ENCODE measurements around the gene CLTCL1.
"Not testable (repeated sequence)": the region's sequence is repeated elsewhere in the genome, so short reads cannot be mapped to it uniquely, and the experiment has no call there.

Gene CLTCL1

DNA sequence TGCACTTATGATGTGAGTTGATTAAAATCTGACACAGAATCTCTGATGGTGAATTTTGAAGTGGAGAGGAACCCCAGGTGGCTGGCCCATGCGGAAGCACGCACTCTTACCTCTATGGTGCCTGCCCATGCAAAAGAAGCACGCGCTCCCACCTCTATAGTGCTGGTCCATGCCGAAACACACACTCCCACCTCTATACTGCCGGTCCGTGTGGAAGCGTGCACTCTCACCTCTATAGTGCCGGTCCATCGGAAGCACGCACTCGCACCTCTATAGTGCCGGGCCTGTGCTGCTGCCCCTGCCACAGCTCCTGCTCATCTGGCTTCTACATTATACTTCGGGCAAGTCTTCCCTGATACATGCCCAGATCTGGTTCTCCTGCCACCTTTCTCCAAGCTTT, 76.2 kb downstream of the CLTCL1 start:
- DNase-seq, result no peak

DNA sequence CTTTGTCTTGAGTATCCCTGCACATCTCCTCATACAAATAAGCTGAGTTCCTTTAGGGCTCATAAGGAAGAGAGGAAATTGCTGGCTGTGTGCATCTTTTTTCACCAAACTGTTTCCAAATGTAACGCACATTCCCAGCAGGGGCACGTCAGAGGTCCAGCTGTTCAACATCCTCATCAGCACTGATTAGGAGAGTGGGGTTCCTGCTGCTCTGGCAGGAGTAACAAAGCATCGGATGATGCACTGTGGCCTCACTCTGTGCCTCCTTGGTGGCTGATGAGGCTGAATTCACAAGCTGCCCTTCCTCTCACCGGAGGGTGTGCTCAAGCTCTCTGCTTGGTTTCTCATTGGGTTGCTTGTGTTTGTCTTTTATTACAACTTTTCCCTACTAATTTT, 77.4 kb downstream of the CLTCL1 start:
- DNase-seq, result no peak

DNA sequence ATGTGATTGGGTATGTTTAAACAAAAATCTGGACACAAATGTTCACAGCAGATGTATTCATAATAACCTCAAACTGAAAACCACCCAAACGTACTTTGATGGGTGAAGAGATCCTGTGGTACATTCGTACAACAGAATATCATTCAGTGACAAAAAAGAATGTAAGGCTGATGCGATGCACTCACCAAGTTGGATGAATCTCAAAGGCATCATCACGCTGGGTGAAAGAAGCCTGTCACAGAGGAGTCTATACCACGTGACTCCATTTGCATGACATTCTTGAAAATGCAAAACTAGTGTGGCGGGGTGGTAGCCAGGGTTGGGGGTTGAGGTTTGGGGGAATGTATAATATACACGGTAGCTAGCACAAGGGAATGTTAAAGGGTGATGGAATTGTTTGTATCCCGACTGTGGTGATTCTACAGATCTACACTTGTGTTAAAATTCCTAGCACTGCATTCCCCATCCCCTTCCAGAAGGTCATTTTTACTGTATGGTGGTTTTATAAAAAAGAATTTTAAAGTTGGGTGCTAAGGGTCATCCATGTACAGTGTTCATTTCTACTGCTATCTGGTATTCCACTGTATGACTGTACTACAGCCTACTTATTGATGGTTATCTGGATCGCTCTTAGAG, 78.0 kb downstream of the CLTCL1 start:
- DNase-seq, result no peak

DNA sequence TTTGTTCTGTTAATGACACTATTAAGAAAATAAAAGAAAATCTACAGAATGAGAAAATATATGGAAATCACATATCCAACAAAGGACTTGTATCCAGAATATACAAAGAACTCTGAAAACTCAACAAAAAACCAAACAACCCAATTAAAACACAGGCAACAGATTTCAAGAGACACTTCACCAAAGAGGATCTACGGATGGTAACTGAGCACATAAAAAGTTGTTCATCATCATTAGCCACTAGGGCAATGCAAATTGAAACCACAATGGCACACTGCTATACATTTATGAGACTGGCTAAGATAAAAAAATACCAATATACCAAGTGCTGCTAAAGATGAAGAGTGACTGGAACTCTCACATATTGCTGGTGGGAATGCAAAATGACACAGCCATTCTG, 78.5 kb downstream of the CLTCL1 start:
- no peak for DNase-seq

DNA sequence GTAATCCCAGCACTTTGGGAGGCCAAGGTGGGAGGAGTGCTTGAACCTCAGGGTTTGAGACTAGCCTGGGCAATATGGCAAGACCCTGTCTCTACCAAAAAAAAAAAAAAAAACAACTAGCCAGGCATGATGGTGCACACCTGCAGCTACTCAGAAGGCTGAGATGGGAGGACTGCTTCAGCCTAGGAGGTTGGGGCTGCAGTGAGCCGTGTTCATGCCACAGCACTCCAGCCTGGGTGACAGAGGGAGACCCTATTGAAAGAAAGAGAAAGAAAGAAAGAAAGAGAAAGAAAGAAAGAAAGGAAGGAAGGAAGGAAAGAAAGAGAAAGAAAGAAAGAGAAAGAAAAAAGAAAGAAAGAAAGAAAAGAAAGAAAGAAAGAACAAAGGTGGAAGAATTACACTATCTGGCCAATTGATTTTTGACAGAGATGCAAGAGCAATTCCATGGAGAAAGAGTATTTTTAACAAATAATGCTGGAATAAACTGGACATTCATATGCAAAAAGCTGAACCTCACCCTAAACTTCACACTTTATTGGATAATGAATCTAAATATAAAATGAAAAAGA, 79.1 kb downstream of the CLTCL1 start:
- DNase-seq, result no peak

DNA sequence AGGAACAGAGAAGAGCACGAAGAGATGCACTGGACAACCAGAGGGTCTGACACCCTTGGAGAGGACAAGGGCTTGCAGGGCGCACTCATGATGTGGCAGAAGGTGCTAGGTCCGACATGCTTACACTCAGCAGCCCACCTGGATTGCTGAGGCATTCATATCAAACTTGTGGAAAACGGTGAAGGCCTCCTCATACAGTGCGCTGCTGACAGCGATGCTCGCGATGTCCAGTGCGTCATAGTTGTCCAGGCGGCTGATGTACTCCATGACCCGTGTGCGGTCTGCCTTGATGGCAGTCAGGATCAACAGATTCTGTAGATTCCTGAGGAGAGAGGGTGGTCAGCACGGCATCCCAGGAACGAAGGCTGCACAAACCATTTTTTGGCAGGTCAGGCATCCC, 81.3 kb downstream of the CLTCL1 start:
- DNase-seq, result no peak

DNA sequence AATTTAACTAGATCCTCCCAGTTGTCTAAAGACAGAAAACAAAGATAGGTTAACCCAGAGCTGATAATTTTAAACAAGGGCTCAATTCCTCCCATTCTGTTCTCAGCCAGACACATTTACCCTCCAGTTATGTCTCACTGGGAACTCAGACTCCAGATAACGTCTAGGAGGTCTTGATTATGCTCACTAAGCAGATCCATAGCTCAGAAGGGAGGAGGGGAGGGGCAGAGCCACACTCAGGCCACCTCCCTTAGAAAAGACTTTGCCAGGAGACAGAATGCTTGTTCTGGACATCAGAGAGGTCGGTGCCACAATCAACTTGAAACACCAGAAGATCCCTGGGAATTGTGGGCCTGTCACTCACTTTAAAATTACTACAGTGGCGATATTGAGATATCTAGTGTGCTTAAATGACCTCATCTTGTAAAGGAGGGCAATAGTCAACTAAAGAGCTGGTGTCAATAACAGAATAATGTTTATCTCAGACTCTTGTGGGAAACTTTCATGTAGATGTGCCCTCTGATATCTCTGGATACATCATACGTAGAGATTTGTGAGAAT, 83.2 kb downstream of the CLTCL1 start:
- DNase-seq, result no peak

DNA sequence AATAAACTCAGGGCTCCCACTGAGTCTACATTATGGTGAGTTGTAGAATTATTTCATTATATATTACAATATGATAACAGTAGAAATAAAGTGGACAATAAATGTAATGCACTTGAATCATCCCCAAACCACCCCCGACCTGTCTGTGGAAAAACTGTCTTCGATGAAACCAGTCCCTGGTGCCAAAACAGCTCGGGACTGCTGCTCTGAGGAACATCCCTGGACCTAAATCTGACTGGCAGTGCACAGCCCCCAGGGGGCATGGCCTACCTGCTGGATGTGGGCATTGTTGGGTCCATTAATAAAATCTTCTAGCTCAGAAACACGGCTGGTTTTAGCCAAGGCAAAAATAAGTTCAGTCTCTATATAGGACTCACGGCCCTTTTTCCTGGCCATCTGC, 83.6 kb downstream of the CLTCL1 start:
- no peak for DNase-seq

DNA sequence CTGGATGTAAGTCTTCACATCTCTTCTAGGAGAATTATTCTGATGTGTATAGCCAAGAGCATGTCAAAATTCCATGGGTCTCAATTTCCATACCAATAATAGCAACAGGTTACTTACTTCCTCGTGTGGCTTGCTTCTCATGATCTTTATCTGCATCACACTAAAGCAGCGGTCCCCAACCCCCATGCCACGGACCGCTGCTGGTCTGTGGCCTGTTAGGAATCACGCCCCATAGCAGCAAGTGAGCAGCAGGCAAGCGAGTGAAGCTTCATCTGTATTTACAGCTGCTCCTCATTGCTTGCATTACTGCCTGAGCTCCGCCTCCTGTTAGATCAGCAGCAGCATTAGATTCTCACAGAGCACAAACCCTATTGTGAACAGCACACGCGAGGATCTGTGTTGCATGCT, 84.1 kb downstream of the CLTCL1 start:
- DNase-seq, result no peak

DNA sequence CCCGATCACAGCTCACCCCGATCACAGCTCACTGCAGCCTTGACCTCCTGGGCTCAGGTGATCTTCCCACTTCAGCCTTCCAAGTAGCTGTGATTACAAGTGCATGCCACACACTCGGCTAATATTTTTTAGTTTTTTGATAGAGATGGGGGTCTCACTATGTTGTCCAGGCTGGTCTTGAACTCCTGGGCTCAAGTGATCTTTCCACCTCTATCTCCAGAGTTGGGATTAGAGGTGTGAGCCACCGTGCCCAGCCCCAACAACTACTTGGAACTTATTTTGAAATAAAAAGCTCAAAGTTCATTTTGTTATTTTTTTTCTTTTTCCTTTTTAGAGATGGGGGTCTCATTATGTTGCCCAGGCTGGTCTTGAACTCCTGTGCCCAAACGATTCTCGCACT, 85.2 kb downstream of the CLTCL1 start:
- no peak for DNase-seq

DNA sequence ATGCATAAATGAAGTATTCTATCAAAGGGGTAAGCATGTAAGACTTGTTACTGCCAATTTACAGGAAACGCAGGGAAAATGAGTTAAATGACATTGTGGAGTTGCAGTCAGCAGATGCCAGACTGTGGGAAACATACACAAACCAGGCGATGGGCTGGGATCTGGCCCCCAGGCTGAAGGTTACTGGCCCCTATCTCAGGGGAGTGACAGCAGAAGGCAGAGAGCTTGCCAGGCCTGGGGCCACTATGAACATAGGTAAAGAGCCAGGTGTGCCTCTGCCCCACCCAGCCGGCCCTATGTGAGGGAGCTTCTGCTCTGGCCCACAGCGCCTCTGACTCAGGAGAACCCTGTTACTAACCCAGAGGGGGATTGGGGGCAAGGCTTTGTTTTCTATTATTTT, 86.9 kb downstream of the CLTCL1 start:
- DNase-seq, result no peak

DNA sequence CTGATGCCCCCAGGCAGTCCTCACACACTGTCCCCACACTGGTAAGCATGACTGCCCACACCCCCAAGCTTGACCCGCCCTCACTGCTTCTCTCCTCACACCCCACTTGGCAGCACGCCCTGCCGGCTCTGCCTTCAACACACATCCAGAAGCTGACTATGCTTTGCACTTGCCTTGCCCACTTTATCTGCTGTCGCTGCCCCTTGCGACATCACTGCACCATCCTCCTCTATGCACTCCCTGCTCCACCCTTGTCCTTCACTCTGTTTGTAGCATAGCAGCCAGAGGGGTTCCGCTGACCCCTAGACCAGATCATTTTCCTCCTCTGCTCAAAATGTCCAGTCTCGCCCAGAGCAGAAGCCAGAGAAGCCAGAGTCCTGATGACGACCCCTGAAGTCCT, 87.7 kb downstream of the CLTCL1 start:
- DNase-seq, result no peak

DNA sequence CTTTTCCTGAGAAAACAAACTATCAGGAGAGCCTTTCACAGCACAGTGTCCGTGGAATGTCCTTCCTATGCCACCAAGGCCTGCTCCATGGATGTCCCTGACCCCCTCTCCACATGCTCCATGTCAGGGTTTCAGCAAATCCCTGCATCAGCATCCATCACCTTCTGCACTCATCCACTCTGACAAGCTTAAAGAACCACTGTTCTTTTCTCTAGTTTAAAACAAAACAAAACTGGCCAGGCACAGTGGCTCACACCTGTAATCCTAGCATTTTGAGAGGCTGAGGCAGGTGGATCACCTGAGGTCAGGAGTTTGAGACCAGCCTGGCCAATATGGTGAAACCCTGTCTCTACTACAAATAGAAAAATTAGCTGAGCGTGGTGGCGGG, 88.7 kb downstream of the CLTCL1 start:
- DNase-seq, result not testable (repeated sequence)

DNA sequence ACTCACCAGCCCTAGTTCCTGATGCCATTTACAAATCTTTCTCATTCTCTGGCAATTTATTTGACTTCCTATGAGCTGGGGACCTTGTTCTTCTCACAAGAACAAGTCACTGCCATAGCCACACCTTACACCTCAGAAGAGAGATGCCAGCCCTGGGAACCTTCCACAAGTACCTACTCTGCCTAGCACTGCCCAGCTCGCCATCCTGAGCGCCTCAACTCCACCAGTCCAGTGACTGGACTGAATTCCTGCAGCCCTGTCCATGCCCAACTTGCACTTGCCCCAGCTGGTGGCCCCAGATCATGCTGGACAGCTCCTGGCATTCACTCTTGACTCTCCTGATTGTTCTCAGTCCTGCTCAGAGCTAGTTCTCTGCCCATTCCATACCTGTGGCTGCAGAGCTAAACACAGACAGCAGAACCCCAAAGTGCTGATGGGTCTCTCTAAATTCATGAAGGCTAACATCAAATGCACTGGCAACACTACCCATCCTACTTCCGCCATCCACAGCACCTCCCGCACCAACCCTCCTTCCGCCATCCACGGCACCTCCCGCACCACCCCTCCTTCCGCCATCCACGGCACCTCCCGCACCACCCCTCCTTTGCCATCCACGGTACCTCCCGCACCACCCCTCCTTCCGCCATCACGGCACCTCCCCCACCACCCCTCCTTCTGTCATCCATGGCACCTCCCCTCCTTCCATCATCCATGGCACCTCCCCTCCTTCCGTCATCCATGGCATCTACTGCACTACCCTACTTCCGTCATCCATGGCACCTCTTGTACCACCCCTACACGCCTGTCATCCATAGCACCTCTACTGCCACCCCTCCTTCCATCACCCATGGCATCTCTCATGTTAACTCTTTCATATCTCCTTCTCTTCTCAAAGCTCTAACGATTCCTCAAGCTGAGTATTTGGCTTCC, 89.4 kb downstream of the CLTCL1 start:
- DNase-seq, result no peak

DNA sequence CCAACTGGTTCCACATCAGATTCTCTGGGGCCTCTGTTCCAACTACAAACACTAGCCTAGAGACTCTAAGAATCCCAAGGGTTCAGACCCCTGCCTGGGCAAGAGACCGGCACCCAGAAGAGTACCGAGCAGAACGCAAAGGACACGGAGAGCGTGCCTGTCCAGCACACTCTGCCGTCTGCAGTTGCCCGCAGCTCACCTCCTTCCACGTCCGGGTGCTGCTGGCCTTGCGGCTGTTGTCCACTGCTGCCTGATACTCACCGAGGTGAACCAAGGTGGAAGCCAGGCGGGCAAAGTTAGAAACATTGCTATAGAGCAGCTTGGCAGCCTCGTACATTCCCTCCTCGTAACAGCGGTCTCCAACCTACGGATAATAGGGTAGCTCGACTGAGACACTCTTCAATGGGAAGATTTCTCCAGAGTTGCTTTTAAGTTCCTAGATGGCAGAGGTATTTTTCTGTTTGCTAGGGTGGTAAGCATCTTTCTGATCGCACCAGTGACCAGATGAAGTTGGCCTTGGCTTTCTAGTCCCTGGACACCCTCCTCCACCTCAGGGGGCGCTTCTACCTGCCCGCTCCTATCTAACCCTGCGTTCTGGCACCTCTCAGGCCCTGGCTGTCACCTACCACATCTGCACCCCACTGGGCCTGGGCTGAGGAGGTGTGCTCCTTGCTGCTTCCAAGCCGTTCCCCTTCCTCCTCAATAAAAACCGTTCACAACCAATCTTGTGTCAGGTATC, 90.2 kb downstream of the CLTCL1 start:
- DNase-seq, result no peak

DNA sequence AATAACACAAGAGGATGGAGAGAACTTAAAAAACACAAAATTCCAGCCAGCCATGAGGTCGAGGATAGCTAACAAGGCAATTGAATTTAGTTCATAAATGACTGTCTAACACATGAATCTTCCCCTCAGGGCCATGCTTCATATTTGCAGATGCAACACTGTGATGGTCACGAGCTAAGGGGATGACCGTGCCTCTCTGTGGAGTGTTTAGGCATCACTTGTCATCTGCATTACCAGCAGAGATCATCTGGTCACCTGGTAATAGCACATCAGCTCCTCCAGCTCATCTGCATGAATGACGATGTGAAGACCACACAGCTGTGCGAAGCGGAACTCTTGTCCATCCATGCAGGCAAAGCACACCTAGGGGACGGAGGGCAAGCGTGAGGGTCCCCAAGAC, 92.0 kb downstream of the CLTCL1 start:
- DNase-seq, result no peak

DNA sequence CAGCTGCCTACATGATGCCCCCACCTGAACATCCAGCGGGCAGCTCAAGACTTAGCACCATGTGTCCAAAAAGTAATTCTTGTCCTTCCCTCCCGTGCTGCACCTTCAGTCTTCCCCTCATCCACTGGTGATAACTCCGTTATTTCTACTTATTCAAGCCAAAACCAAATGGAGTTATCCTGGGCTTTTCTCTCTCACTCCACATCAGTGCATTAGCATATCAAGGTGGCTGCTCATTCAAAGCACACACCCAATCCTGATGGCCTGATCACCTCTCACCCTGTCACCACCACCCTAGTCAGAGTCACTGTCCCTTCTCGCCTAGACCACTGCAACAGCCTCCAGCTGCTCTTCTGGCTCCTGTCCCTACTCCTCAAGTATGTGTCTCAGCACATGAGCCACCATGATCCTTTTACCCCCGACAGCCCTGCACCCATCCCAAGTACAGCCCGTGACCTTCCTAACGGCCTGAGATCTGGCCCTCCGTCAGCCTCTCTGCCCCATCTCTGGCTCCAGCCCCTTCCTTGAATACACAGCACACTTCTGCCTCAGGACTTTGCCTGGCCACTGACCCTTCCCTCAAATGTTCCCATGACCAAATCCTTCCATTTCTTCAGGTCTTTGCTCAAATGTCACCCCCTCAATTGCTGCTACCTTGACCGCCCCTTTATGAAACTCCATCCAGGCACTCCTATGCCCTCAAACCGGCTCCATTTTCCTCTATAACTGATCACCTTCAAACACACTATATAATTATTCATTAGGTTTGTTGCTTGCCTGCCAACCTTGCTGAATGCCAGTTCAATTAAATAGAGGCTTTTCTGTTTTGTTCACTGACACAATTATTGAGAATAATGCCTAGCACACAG, 93.3 kb downstream of the CLTCL1 start:
- no peak for DNase-seq

DNA sequence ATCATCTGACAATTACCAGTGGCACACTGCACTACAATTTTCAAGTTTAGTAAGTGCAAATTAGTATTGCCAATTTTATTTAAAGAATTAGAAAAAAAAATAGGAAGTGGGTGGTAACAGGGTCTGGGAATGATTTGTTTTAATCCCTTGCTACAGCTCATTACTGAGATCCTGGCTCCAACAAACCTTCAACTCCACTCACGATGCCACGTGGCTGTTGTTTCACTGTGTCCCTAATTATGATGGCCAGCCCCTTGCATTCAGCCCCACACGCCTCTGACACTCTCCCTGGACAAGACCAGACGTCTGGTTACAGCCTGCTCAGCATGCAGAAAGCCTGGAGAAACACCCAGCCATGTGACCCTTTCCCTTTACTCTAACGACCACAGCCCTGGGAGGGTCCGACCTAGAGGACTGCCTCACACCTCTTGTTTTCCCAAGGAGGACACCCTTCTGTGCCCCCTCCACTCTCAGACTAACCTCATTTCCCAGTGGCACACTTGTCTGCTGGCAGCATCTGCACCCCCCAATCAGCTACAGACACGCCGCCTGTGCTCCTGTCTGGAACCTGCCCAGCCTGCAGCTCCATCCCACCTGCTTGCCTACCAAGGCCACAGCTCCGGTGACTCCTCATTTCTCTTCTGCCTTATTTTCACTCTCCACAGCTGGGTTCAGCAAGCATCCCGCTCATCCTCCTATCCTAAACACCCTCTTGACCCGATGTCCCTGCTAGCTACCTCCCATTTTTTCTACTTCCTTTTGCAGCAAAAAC, 94.5 kb downstream of the CLTCL1 start:
- no peak for DNase-seq

DNA sequence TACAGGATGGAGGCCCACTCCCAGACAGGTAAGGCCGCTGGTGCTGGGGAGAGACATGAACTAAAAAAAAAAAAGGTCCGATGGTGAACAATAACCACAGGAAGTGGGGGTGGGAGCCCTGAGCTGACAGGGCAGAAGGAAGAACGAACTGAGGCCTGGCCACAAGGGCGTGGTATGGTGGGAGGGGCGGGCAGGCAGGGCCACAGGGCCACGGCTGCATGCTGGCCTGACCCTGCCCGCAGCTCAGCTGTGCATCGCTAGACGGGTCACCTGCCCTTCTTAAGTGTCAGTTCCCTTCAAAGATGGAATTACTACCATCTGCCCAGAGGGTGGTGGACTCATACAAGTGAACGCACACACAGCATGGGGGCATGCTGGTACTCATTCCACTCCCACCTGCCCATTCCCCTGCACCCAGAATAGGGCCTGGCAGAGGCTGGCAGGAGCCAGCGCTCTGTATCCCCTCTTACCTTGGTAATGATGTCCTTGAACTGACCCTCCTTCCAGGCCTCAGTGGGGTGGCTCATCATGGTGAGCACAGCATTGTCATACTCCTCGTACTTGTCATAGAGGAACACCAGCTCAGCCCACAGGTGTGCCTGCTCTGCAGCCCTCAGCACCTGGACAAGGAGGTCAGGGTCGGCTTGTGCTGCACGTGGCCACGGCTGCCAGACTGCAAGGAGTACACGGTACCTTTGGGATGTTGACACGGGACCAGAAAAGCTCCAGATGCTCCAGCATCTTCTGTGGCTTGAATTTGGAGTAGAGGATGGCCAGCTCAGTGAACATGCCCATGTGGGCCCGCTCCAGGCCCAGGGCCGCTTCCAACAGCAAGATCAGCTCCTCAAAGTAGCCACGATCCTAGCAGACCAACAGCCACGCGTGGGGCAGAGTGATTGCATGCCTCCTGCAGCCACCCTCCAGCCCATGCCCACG, 95.5 kb downstream of the CLTCL1 start:
- no peak for DNase-seq
